CD14-positive monocyte (primary cell): ENCODE data around the gene SORBS2. TPM values are rescaled to one million over a fixed set of nuclear protein-coding genes. Genes with fewer than 3 reads are reported as not detected.

Experiments
- DNase-seq, 3 donors: peaks; one replicate each; pipeline ENCODE4 v3.0.0-alpha.2; 2011 to 2022
- H2AFZ ChIP-seq: 2 replicates; pipeline ENCODE4 v1.6.0; 2012; ENCODE audit warnings: mild to moderate bottlenecking, low read depth, low read length, inconsistent platforms; ENCODE audit not compliant: insufficient read depth, poor library complexity, severe bottlenecking
- H3K27ac ChIP-seq, 2 donors: 1 replicate in 1 of 2; 2 replicates in 1 of 2; pipeline ENCODE4 v1.5.1; 2012 to 2013; ENCODE audit warnings: low read length in 2 of 2, control low read depth in 1 of 2, inconsistent platforms in 1 of 2, low read depth in 1 of 2, mild to moderate bottlenecking in 1 of 2
- H3K27me3 ChIP-seq, 2 donors: one replicate each; pipeline versions ENCODE4 v1.6.0 to v1.6.1; 2011 to 2013; ENCODE audit warnings: low read length in 2 of 2; ENCODE audit not compliant: control insufficient read depth in 2 of 2, insufficient read depth in 2 of 2
- H3K36me3 ChIP-seq, 2 donors: replicated peaks in 1 of 2; 1 replicate in 1 of 2; 2 replicates in 1 of 2; pipeline versions ENCODE4 v1.5.1 to v1.6.1; 2012 to 2013; ENCODE audit warnings: low read length in 2 of 2, control low read depth in 1 of 2, inconsistent platforms in 1 of 2, mild to moderate bottlenecking in 1 of 2; ENCODE audit not compliant: insufficient read depth in 2 of 2, control insufficient read depth in 1 of 2
- H3K4me1 ChIP-seq, 2 donors: 1 replicate in 1 of 2; 2 replicates in 1 of 2; pipeline versions ENCODE4 v1.5.1 to v1.6.1; 2012 to 2013; ENCODE audit warnings: low read length in 2 of 2, control low read depth in 1 of 2, inconsistent platforms in 1 of 2, mild to moderate bottlenecking in 1 of 2, moderate library complexity in 1 of 2; ENCODE audit not compliant: insufficient read depth in 2 of 2, control insufficient read depth in 1 of 2
- H3K4me2 ChIP-seq: replicated peaks from 2 replicates; pipeline ENCODE3; 2012; ENCODE audit warnings: low read length, moderate library complexity, mild to moderate bottlenecking; ENCODE audit not compliant: poor library complexity, severe bottlenecking; ENCODE audit errors: extremely low read depth
- H3K4me3 ChIP-seq, 3 experiments: fragments of 200-600 bp in 1 of 3; sonication (generic) in 1 of 3; replicated peaks in 1 of 3; 1 replicate in 2 of 3; 2 replicates in 1 of 3; pipeline ENCODE4 v1.5.1; 2011 to 2013; ENCODE audit warnings: low read length in 3 of 3, mild to moderate bottlenecking in 3 of 3, control low read depth in 2 of 3, low read depth in 2 of 3, inconsistent platforms in 1 of 3, moderate library complexity in 1 of 3
- H3K79me2 ChIP-seq: 2 replicates; pipeline ENCODE4 v1.6.0; 2012; ENCODE audit warnings: mild to moderate bottlenecking, control low read depth, inconsistent platforms, low read length, moderate library complexity; ENCODE audit not compliant: insufficient read depth
- H3K9ac ChIP-seq: 2 replicates; pipeline ENCODE4 v1.6.0; 2017; ENCODE audit warnings: low read length, mild to moderate bottlenecking; ENCODE audit not compliant: insufficient read depth, poor library complexity, severe bottlenecking
- H3K9me3 ChIP-seq, 2 donors: replicated peaks in 1 of 2; 1 replicate in 1 of 2; 2 replicates in 1 of 2; pipeline versions ENCODE4 v1.5.1 to v1.6.1; 2012 to 2013; ENCODE audit warnings: low read length in 2 of 2, control low read depth in 1 of 2; ENCODE audit not compliant: control insufficient read depth in 1 of 2, insufficient read depth in 1 of 2
- H4K20me1 ChIP-seq: 2 replicates; pipeline ENCODE4 v1.6.0; 2012; ENCODE audit warnings: mild to moderate bottlenecking, low read length, control low read depth, moderate library complexity; ENCODE audit not compliant: insufficient read depth
- H3K27ac Mint-ChIP-seq, 7 donors: one replicate each; pipeline ENCODE4 v1.8.0; 2020; ENCODE audit warnings: mild to moderate bottlenecking in 7 of 7, mixed read lengths in 7 of 7, moderate library complexity in 6 of 7, inconsistent platforms in 2 of 7
- H3K27me3 Mint-ChIP-seq, 3 donors: one replicate each; pipeline ENCODE4 v1.8.0; 2021 to 2022; ENCODE audit warnings: low read depth in 3 of 3, mild to moderate bottlenecking in 3 of 3, mixed read lengths in 3 of 3, moderate library complexity in 3 of 3, inconsistent platforms in 1 of 3
- H3K36me3 Mint-ChIP-seq, 2 donors: one replicate each; pipeline ENCODE4 v1.8.0; 2020; ENCODE audit warnings: mixed read lengths in 2 of 2, inconsistent platforms in 1 of 2, mild to moderate bottlenecking in 1 of 2
- H3K4me1 Mint-ChIP-seq: one replicate; pipeline ENCODE4 v1.8.0; 2020; ENCODE audit warnings: mild to moderate bottlenecking, mixed read lengths
- H3K4me3 Mint-ChIP-seq, 2 donors: one replicate each; pipeline ENCODE4 v1.8.0; 2020; ENCODE audit warnings: mild to moderate bottlenecking in 2 of 2, mixed read lengths in 2 of 2, moderate library complexity in 1 of 2
- H3K9me3 Mint-ChIP-seq, 7 donors: one replicate each; pipeline ENCODE4 v1.8.0; 2020 to 2022; ENCODE audit warnings: mixed read lengths in 7 of 7, mild to moderate bottlenecking in 6 of 7, moderate library complexity in 6 of 7, inconsistent platforms in 2 of 7
- WGBS: methylation state at CpG from one replicate; pipeline ENCODE4 v1.1.5; 2013; ENCODE audit warnings: missing lambda C conversion rate; ENCODE audit not compliant: insufficient coverage; 5-methylcytosine and 5-hydroxymethylcytosine counted together
- intact Hi-C, 2 donors: fragments of 100-400 bp; cut with micrococcal nuclease; formaldehyde crosslinking; loops; one replicate each; pipeline versions ENCODE4 v1.15.0 to v1.15.1; 2023
- polyA plus RNA-seq, 3 donors: library from polyadenylated mRNA; depleted of rRNA in 1 of 3; unstranded in 2 of 3; stranded (reverse) in 1 of 3; fragments of 300-500 nt in 2 of 3; fragments of >200 nt in 1 of 3; fragmentation: Illumina TruSeq in 2 of 3; gene quantifications; 1 replicate in 2 of 3; 2 replicates in 1 of 3; pipeline ENCODE4 v1.2.3, GENCODE V29; 2012 to 2021
- TF ChIP-seq, protein P1 (sequence below): fragments of 200-600 bp; IDR thresholded peaks from one replicate; pipeline ENCODE4 v1.8.0; 2022; ENCODE audit warnings: antibody characterized with exemption, mild to moderate bottlenecking

Gene SORBS2
- polyA plus RNA-seq, 3 donors, result not detected

DNA sequence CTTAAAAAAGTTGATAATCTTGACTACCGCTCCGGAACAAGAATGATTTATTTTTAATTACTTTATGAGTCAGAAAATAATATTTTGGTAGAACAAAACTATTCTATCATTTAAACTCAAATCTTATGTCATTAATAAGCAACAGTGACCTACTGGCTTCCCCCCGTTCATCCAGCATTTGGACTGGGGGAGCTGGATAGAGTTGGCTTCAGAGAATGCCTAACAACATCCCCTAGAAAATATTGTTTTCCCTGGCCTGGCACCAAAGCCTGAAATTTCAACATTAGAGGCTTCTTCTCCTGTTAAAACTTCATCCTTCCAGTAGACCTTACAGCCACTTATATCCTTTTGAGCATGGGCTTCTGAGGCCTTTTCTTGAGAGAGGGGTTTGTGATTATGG is 221.0 kb downstream of the SORBS2 start:
- Histone ChIP-seq H3K9ac (no peak overlapping the region), H3K9me3 (no peaks in the 10 kb centered on the region), H4K20me1 (no peaks in the 10 kb centered on the region), H3K4me1 (no peaks in the 10 kb centered on the region), H3K4me2 (no peak overlapping the region), H3K4me3 (no peak overlapping the region), H3K36me3 (no peaks in the 10 kb centered on the region), H2AFZ (no peak overlapping the region), H3K27me3 (peaks cover 31 to 37% of the 10 kb centered on the region in 2 donors), H3K79me2 (no peaks in the 10 kb centered on the region), H3K27ac (no peak overlapping the region)
- no peak overlapping the region for H3K4me3 Mint-ChIP-seq
- no peaks in the 10 kb centered on the region for H3K36me3 Mint-ChIP-seq
- DNase-seq, result no peak
- no peak overlapping the region for H3K27ac Mint-ChIP-seq
- H3K9me3 Mint-ChIP-seq, result peaks cover 0 to 6% (median 2%) of the 10 kb centered on the region in 7 donors
- H3K27me3 Mint-ChIP-seq, result peaks cover 40 to 53% (median 47%) of the 10 kb centered on the region in 3 donors
- peaks cover 3% of the 10 kb centered on the region for H3K4me1 Mint-ChIP-seq
- intact Hi-C loops, result no loop called here
- TF ChIP-seq, protein P1, sequence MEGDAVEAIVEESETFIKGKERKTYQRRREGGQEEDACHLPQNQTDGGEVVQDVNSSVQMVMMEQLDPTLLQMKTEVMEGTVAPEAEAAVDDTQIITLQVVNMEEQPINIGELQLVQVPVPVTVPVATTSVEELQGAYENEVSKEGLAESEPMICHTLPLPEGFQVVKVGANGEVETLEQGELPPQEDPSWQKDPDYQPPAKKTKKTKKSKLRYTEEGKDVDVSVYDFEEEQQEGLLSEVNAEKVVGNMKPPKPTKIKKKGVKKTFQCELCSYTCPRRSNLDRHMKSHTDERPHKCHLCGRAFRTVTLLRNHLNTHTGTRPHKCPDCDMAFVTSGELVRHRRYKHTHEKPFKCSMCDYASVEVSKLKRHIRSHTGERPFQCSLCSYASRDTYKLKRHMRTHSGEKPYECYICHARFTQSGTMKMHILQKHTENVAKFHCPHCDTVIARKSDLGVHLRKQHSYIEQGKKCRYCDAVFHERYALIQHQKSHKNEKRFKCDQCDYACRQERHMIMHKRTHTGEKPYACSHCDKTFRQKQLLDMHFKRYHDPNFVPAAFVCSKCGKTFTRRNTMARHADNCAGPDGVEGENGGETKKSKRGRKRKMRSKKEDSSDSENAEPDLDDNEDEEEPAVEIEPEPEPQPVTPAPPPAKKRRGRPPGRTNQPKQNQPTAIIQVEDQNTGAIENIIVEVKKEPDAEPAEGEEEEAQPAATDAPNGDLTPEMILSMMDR, result no peak
- no CpG with 5 or more reads among the region's 3 CpGs for WGBS

DNA sequence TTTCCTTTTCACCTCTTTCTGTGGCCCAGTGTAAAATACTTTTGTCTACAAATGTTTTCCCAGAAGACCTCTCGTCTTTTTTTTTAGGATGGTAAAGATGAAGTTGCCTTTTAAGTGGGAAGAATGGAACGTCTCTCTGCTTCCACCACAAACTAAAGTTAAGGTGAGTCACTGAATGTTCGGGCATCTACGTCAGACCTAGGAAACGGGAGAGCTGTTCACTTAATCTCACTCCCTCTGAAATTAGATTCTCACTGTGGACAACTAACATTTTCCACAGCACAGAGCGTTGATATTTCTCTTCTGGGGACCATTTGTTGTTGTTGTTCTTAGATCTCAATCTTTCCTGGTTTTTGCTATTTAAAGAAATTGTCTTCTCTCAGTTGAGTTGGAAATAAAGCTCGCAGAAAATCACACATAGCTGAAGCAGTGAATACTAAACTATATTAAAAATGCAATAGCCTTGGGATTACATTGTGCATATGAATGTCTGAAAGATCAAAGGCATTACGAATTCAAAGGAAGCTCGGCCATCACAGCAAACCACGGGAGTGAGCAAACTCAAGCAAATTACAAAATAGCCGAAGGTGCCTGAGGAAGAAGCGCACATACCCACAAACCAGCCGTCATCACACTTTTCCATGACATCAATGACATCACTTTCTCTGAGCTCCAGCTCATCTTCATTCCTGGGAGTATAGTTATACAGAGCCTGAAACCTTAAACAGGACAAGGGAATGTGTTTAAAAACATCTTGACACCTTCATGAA is 222.7 kb downstream of the SORBS2 start:
- TF ChIP-seq, protein P1, result no peak
- H3K4me3 Mint-ChIP-seq, result peak overlapping the region in 1 of 2 donors; percentile 16
- H3K4me1 Mint-ChIP-seq, result peaks cover 3% of the 10 kb centered on the region
- Histone ChIP-seq H3K79me2 (no peaks in the 10 kb centered on the region), H3K27me3 (peaks cover 34 to 46% of the 10 kb centered on the region in 2 donors), H3K4me3 (no peak overlapping the region), H3K4me1 (no peaks in the 10 kb centered on the region), H3K9ac (no peak overlapping the region), H3K27ac (no peak overlapping the region), H3K9me3 (no peaks in the 10 kb centered on the region), H2AFZ (no peak overlapping the region), H4K20me1 (no peaks in the 10 kb centered on the region), H3K36me3 (no peaks in the 10 kb centered on the region), H3K4me2 (no peak overlapping the region)
- intact Hi-C loops, result no loop called here
- H3K27me3 Mint-ChIP-seq, result peaks cover 47 to 62% (median 54%) of the 10 kb centered on the region in 3 donors
- no peak for DNase-seq
- no peak overlapping the region for H3K27ac Mint-ChIP-seq
- no peaks in the 10 kb centered on the region for H3K36me3 Mint-ChIP-seq
- WGBS, result 72% methylated on average over 3 of the region's 13 CpGs
- peaks cover 0 to 6% (median 2%) of the 10 kb centered on the region in 7 donors for H3K9me3 Mint-ChIP-seq
